HuH-7.5 (cell line): Measurements from ENCODE around the gene CEP131.
"Not testable (repeated sequence)": the region's sequence is repeated elsewhere in the genome, so short reads cannot be mapped to it uniquely, and the experiment has no call there.

Source experiments
- DNase-seq: peaks from one replicate; pipeline ENCODE4 v3.0.0; 2011; ENCODE audit warnings: low spot score

The CEP131 gene

DNA sequence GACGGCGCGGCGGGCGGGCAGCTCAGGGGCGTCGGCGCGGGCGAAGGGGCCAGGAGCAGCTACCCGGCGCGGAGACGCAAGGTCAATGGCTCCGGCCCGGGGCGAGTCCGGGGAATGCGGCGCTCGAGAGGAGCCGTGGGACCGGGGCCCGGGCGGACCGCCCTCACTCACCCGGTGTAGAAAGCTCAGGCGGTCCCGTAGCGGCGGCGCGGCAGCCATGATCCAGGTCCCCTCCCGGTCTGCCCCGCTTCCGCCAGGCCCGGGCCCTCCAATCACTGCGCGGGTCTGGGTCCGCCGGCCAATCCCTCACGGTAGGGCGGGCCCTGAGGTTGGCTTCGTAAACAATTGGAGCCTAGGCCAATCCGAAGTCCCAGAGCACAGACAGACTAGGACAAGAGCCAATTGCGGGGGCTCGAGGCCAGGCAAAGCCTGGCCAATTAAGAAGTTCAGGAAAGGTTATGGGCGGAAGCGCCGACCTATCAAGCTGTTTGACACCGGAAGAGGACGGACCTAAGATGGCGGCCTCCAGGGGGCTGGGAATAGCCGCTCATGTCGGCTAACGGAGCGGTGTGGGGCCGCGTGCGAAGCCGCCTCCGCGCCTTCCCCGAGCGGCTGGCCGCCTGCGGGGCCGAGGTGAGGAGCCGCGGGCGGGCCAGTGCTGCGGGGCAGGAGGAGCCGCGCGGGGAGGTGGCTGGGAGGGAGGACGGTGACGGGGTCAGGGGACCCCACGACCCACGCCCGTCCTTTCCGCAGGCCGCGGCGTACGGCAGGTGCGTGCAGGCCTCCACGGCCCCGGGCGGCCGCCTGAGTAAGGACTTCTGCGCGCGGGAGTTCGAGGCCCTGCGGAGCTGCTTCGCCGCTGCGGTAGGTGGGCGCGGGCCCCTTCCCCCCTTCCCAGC is 16.3 kb upstream of the CEP131 start, which contains the start of the genes NDUFAF8 and TEPSIN:
TSS of gene NDUFAF8 (plus strand) at position 504 of the 899 bp plus-strand sequence. CDS start at position 550, 46 bp downstream.
TSS of gene TEPSIN (minus strand) at position 241 of the 899 bp plus-strand sequence. CDS start at position 219, 22 bp downstream.
- peak; percentile 100 for DNase-seq

DNA sequence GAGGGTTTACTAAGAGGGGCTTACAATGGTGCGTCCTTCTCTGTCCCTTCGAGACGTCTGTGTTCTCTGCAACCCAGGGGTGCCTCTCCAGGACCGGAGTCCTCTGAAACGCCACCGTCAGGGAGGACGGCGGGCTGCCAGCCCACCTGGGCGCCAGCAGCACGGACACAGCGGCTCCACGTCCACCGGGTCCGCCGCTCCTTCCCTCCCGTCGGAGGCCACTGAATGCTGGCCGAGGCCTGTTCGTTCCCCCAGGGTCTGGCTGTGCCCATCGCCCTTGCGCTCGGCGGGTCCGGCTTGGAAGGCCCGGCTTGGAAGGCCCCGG is 15.7 kb upstream of the CEP131 start:
- no peak for DNase-seq

DNA sequence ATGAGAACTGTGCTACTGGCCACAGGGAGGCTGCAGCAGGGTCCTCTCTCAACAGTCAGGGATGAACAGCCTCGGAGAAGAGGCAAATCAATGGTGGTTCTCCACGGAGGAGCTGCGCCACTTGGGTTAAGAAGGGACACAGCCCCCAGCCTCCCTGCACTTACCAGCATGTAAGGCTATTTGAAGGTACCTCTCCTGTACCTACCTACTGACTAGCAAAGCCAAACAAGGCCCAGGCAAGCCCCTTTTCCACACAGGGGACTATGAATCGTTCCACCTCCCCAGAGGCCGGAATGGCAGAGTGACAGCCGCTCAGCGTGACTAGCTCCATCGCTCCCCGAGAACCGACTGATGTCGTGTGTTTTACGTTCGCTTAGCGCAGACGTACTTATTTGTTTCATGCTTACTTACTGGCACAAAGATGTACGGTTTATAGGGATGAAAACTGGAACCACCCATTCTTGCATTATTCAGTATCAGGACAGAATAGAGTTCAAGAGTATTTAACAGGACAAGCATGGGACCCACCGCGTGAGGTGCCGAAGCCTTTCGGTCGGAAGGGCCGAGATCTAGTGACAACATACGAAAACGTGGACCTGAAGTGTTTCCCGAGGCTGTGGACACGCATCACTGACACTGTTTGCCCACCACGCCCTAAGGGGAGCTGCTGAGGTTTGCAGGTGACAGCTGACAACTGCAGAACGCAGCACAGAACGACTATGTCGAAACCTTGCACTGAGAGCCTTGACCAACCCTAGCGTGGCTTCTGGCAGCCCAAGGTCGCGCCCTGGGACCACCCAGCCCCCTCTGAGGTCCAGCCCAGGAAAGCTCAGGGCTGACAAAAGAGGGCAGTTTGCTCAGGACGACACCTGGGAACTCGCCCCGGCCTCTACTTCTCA is 15.1 kb upstream of the CEP131 start:
- DNase-seq = no peak

DNA sequence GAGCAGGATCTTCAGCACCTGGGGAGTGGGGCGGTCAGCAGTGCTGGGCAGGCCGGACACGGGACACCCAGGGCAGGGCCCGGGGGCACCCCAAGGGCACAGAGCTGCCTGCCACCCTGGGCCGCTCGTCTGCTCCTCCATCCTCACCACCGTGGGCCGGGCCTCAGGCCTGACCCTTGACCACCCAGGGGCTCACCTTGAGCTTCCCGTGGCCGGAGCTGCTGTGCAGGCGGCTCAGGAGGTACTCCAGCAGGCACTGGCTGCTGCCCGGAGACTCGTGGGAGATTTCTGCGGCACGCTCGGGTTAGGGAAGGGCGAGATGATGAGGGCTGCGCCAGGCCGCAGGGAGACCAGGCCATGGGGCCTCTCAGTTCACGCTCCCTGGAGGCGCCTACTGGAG is 14.0 kb upstream of the CEP131 start:
- DNase-seq = no peak

DNA sequence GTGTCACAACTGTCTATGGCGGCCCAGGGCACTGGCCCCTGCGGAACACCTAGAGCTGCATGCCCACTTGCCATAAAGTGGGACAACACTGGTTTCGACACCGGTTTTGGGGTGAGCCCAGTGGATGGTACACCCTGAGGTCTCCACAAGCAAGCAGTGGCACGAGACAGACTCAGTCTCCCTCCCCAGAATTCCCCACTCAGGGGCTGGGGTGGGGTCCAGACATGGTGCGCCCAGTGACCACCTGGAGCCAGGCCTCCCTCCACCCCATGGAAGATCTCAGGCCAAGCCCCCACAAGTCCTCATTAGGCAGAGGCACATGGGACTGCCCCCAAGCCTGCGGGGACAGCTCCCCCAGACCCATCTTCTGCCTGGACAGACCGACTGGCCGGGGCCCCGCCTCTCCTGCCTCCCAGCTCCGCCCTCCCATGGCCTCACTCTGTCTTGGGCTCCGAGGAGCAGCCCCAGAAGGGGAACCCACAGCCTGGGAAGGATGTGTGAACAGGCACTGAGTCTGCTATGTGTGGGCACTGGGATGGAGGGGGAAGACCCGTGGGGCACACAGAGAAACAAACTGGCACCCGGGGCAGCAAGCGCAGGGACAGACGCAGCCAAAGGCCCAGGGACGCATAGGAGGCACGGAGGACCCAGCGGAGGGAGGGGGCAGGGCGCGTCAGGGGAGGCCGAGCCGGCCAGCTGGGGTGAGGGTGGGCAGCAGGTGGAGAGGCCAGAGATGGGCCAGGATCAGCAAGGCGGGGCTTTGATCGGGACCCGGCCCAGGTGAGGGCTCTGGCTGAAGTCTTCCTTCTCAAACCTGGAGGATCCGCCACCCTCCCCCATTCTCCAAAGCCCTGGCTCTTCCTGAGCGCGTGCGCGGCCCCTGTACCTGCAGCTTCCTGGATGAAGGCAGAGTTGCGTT is 13.3 kb upstream of the CEP131 start:
- DNase-seq = no peak

DNA sequence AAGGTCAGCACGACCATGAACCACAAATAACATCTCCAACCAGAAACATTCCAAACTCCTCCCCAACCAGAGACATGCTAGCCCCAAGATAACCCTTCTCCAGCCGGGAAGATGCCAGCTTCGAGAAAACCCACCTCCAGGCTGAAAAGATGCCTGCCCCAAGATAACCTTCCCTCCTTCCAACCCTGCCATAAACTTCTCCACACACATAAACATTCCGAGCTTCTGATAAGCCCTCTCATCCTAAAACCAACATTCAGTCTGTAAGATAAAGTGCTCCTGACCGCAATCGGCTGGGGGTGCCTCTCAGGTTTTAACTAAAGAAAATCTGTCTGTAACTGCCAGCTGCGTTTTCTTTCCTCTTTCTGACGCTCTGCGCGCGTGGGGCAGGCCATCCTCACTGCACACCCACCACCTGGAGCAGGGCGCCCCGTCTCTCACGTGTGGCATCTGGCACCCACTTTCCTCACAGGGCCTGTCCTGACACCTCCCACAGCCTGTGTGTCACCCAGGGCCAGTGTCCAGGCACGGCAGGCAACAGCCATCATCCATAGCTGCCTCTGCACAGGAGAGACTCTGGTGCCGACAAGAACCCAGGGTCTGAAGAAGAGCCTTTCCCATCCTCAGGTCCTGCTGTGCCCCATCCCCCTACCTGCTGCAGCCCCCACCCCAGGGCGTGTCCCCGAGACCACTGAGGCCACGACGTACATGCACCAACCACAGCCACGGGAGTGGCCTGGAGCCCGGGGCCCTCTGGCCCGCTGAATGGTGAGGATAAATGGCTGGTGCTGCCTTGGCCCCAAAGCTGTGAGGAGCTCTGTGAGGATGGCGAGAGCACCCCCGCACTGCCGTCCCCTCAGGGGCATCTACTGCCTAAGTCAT is 12.4 kb upstream of the CEP131 start:
- no peak for DNase-seq

DNA sequence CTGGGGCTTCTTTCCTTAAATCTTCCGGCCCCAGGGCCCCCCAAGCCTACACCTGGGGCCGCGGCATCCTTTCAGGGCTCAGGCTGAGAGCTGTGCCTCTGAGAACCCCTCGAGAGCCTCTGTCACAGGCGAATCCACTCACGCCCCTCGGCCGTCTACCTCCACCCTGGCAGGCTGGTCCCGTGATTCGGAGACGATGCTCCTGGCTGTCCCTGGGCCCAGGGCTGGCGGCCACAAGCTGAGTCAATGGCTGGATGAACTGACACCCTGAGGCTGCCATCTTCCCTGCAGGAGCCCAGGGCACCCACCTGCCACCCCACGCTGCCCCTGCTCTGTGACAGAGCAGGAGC is 11.7 kb upstream of the CEP131 start:
- no peak for DNase-seq

DNA sequence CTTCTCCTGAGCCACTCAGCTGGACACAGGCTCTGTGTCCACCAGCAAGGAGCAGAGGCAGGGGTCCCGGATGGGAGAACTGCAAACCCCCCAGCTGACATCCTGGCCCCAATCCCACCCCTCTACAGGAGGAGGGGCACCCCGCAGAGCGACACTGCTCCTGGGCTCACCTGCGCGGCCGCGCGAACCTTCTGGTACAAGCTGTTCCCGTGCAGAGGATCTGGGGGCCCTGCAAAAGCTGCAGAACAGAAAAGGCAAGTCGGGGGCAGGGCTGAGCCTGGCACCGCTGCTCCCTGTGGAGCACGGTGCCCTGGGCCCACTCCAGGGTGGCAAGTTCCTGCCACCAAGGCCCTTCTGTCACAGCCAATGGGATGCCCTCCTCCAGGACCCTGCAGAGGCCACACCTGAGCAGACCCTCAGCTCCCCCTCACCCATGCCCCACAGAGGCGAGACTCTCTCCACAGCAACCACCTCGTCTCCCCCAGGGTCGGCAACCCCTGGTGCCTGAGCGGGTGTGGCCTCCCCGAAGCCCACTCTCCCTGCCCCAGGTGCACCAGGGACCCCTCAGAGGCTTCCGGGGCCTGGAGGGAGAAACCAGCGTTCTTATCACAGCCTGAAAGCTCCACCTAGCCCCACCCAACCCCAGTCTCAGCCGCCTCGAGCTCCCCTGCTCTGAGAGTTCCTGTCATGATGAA is 11.2 kb upstream of the CEP131 start:
- no peak for DNase-seq

DNA sequence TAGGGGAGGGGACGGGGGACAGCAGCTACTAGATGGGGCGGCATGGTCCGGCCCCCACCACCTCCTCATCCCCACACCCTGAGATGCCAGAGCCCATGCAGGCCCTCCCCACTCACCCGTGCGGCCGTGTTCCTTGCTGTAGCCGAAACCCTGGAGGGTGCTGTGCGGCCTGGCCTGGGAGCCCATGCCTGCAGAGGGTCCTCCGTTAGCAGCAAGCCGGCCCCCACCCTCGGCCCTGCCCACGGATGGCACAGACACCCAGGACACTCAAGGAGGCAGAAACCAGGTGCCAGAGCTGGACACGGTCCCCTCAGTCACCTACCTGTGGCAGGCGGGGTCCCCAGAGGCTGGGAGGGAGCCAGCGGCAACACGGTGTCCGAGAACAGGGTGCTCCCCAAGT is 10.6 kb upstream of the CEP131 start:
- no peak for DNase-seq

DNA sequence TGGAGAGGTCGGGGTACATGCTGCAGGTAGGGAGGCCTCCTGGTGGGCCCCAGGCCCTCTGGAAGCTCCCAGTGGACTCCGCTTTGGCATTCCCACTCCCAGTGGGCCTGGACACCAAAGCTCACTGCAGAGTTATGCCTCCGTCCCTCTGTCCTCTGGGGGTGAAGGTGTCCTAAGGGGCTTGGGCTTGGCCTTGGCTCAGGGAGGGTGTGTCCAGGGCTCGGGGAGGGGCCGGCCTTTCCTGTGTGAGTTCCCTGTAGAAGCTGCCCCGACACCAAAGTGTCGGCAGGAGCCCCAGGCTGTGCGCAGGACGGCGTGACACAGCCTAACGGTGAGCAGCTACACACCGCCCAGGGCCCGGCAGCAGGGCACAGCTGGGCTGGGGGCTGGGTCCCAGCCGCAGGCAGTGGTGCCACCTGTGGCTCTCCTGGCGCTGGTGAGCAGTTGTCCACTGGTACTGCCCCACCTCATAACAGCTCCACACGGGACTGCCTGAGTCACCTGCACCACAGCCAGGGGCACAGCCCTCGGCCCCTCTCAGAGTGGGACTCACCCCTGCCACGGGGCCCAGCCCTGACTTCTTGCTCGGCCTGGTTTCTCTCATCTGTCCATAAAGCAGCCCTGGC is 10.0 kb upstream of the CEP131 start:
- DNase-seq = no peak

DNA sequence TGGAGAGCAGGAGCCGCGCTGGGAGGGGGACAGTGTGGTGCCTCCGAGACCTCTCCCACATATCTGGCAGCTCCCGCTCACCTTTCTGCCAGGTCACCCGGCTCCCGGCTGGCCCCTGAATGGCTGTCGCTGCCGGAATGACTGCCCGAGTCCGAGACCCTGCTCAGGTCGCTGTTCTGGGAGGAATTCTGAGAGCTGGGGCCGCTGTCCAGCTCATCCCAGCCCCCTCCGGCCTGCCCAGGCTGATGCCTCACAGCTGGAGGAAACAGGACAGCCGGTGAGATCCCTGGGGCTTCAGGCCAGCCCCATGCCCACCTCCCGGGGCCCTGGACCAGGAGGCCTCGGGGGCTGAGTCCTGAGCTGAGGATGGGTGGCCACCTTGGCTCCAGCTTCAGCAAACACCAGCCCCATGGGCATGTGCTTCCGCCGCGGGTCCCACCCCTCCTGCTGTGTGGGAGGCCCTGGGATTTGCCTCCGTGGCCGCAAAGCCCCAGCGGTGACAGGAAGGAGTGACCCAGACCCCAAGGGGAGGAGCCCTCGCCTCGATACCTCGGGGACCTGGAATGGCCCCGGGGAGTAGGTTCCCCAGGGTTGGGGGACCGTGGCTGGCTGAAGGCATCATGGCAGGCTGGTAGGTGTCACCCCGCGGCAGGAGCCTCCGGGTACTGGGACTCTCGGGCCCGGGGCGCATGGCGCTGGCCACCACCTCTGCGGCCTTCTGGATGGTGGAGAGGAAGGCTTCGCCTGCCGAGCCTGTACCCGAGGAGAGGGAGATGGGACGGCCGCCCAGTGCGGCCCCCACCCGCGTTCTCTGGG is 9.2 kb upstream of the CEP131 start:
- no peak for DNase-seq

DNA sequence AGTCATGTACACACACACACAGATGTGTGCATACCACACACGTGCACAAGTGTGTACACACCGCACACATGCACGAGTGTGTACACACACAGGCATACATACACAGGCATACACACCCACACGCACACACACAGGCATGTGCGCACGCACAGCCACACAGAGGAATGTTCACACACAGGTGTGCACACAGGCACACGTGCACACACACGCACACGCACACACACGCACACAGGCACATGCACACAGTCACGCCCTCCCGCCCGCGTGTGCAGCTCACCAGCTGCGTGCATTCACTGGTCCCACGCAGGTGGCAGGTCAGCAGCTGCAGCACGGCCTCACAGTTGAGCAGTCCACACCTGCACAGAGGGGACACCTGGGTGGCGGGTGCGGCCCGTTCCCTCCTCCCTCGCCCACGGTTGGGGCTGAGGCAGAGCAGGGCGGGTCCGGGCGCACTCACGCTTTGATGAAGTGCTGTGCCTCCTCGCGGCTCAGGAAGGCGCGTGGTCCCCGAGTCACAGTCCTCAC is 8.4 kb upstream of the CEP131 start:
- DNase-seq = no peak

DNA sequence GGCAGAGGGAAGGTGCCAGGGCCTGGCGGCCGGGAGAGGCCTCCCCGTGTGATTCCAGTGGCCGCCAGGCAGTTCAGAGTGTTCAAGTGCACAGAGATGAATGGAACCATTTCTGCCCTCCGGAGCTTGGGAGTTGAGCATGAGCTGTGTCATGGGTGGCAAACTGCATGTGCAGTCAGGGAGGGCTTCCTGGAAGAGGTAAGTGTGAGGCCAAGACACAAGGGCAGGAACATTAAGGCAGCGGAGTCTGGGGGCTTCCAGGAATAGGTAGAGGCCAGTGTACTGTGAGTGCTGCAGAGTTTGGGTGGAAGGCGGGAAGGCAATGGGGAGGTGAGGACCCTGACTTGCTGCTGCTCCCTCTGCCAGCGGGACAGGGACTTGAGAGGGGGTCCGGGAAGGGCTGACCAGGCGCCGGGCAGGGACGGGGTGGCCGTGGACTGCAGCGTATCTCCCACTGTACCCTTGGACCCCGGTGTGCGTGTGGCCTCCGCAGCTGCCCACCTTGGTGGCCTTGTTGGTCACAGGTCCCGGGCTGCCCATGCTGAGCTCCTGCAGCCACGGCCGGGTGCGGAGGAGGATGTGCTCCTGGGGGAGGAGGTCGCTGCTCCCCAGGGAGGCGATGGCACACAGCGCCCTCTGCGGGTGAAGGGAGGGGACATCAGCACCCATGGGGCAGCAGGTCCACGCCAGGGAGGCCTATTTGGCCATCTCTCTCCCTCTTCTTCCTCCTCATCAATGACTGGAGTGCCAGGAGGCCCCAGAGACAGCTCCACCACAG is 7.5 kb upstream of the CEP131 start:
- peak; percentile 84 for DNase-seq

DNA sequence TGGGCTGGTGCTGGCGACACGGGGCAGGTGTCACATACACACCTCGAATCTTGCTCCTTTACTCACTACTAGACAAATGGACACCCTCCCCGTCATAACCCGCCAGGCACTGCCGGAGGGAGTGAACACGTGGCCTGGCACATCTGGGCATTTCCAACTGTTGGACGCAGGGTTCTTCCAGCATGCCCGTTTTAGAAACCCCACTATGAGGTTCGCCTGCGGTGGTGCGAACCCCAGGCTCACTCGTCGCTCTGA is 6.8 kb upstream of the CEP131 start:
- no peak for DNase-seq

DNA sequence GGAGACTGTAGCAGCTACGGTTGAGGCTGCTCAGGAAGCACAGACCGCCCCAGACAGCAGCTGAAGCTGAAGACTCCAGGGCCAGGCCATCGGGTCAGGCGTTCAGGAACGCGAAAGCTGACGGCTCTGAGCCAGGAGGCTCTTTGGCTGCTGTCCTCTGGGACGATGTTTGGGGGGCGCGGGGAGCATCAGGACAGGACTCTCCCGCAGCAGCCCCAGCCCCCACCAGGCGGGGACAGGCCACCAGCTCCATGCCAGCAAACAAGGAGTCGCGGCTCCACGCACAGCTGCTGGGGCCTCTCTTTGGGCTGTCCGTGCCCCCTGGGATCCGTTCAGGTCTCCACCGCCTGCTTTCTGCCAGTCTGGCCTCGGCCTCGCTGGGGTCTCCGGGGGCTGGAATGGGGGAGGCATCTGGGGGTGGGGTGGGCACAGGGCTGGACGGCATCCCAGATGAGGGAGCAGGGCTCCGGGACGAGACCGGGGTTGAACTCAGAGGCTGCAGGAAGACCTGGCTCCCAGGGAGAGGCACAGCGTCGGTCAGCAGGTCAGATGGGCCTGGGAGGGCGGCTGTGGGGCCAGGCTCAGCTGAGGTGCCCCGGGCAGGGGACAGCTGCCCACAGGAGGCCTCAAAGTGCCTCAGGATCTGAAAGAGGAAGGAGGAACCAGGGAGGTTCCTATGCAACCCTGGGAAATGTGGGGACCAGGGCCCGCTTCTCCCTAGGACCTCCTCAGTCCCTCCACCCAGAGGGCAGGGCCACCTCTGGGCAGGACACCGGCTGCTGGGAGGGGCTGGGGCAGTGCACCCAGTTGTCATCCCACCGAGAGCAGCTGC is 6.3 kb upstream of the CEP131 start:
- DNase-seq = no peak

DNA sequence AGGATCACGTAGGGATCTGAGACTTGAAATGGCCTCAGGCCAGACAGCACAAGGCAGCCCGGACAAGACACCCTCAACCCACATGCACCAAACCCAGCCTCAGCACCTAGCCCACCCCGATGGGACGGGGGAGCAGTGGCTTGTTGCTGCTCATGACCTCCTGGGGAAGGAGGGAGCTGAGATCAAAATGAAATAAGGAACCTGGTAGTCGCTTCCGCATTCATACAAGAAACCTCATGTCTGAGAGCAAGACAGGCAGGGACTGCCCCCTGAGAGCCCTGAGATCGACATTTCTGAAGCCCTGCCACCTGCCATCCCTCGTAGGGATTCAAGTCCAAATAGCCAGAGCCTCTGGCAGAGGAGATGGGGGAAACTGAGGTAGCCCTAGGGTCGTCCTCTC is 5.7 kb upstream of the CEP131 start:
- DNase-seq = no peak

DNA sequence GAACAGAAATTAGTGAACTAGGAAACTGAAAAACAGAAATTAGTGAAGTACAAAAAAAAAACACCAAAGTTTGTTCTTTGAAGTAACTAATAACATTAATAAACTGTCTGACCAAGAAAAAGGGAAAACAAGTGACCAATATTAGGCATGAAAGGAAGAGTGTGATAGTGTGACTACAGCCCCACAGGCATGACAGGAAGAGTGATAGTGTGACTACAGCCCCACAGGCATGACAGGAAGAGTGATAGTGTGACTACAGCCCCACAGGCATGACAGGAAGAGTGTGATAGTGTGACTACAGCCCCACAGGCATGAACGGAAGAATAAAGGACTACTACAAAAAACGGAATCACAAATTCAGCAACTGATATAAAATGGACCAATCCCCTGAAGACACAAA is 4.9 kb upstream of the CEP131 start:
- not testable (repeated sequence) for DNase-seq
